H1 (cell line): ENCODE measurements around the gene NIFK. TPM values are rescaled to one million over a fixed set of nuclear protein-coding genes. Genes with fewer than 3 reads are reported as not detected.

Experiments
- BCL11A ChIP-seq, 2 experiments: IDR thresholded peaks; one replicate each; pipeline ENCODE4 v1.6.1; 2011; ENCODE audit warnings: low read depth in 2 of 2, low read length in 2 of 2, mild to moderate bottlenecking in 2 of 2
- CHD2 ChIP-seq: IDR thresholded peaks from 2 replicates; pipeline ENCODE4 v1.6.1; 2012; ENCODE audit warnings: low read length, improper control_type of control experiment
- CREB1 ChIP-seq: IDR thresholded peaks from 2 replicates; pipeline ENCODE4 v1.6.1; 2012; ENCODE audit warnings: inconsistent platforms
- KDM4A ChIP-seq: IDR thresholded peaks from one replicate; pipeline ENCODE4 v1.7.1; 2012; ENCODE audit warnings: low read depth, mild to moderate bottlenecking, moderate library complexity, low read length, inconsistent platforms; ENCODE audit not compliant: severe bottlenecking
- SIX5 ChIP-seq: IDR thresholded peaks from 2 replicates; pipeline ENCODE4 v1.6.1; 2011; ENCODE audit warnings: mild to moderate bottlenecking, low read depth, low read length
- polyA plus RNA-seq, 7 experiments: library from polyadenylated mRNA; depleted of rRNA in 3 of 7; stranded (reverse) in 5 of 7; unstranded in 2 of 7; fragments of >200 nt in 5 of 7; fragments of 200-250 nt in 2 of 7; gene quantifications; 1 replicate in 5 of 7; 2 replicates in 1 of 7; 4 replicates in 1 of 7; pipeline versions ENCODE4 v1.2.1 to v1.2.3, GENCODE V29; 2011 to 2013; ENCODE audit warnings: missing spikeins in 2 of 7, mixed read lengths in 2 of 7
- total RNA-seq: library from RNA; stranded (reverse); fragmentation: NEBNext Ultra II Directional; extraction: Animal tissue kit (Norgen Biotek cat#: 25700); gene quantifications from 2 replicates; pipeline ENCODE4 v1.2.1, GENCODE V29; 2021
- TF ChIP-seq, protein P1 (sequence below): fragments of 300-600 bp; sonication (generic); IDR thresholded peaks from 2 replicates; pipeline ENCODE4 v1.7.1; 2012; ENCODE audit warnings: low read length, moderate library complexity, mild to moderate bottlenecking, inconsistent platforms; ENCODE audit not compliant: insufficient replicate concordance

NIFK gene
- total and polyA plus RNA-seq, 2 of the 8 experiments (the other 6 are each of a cell fraction or from before 2014, with no cell fraction given) = 24.4 to 117 TPM

- TF ChIP-seq, protein P1, sequence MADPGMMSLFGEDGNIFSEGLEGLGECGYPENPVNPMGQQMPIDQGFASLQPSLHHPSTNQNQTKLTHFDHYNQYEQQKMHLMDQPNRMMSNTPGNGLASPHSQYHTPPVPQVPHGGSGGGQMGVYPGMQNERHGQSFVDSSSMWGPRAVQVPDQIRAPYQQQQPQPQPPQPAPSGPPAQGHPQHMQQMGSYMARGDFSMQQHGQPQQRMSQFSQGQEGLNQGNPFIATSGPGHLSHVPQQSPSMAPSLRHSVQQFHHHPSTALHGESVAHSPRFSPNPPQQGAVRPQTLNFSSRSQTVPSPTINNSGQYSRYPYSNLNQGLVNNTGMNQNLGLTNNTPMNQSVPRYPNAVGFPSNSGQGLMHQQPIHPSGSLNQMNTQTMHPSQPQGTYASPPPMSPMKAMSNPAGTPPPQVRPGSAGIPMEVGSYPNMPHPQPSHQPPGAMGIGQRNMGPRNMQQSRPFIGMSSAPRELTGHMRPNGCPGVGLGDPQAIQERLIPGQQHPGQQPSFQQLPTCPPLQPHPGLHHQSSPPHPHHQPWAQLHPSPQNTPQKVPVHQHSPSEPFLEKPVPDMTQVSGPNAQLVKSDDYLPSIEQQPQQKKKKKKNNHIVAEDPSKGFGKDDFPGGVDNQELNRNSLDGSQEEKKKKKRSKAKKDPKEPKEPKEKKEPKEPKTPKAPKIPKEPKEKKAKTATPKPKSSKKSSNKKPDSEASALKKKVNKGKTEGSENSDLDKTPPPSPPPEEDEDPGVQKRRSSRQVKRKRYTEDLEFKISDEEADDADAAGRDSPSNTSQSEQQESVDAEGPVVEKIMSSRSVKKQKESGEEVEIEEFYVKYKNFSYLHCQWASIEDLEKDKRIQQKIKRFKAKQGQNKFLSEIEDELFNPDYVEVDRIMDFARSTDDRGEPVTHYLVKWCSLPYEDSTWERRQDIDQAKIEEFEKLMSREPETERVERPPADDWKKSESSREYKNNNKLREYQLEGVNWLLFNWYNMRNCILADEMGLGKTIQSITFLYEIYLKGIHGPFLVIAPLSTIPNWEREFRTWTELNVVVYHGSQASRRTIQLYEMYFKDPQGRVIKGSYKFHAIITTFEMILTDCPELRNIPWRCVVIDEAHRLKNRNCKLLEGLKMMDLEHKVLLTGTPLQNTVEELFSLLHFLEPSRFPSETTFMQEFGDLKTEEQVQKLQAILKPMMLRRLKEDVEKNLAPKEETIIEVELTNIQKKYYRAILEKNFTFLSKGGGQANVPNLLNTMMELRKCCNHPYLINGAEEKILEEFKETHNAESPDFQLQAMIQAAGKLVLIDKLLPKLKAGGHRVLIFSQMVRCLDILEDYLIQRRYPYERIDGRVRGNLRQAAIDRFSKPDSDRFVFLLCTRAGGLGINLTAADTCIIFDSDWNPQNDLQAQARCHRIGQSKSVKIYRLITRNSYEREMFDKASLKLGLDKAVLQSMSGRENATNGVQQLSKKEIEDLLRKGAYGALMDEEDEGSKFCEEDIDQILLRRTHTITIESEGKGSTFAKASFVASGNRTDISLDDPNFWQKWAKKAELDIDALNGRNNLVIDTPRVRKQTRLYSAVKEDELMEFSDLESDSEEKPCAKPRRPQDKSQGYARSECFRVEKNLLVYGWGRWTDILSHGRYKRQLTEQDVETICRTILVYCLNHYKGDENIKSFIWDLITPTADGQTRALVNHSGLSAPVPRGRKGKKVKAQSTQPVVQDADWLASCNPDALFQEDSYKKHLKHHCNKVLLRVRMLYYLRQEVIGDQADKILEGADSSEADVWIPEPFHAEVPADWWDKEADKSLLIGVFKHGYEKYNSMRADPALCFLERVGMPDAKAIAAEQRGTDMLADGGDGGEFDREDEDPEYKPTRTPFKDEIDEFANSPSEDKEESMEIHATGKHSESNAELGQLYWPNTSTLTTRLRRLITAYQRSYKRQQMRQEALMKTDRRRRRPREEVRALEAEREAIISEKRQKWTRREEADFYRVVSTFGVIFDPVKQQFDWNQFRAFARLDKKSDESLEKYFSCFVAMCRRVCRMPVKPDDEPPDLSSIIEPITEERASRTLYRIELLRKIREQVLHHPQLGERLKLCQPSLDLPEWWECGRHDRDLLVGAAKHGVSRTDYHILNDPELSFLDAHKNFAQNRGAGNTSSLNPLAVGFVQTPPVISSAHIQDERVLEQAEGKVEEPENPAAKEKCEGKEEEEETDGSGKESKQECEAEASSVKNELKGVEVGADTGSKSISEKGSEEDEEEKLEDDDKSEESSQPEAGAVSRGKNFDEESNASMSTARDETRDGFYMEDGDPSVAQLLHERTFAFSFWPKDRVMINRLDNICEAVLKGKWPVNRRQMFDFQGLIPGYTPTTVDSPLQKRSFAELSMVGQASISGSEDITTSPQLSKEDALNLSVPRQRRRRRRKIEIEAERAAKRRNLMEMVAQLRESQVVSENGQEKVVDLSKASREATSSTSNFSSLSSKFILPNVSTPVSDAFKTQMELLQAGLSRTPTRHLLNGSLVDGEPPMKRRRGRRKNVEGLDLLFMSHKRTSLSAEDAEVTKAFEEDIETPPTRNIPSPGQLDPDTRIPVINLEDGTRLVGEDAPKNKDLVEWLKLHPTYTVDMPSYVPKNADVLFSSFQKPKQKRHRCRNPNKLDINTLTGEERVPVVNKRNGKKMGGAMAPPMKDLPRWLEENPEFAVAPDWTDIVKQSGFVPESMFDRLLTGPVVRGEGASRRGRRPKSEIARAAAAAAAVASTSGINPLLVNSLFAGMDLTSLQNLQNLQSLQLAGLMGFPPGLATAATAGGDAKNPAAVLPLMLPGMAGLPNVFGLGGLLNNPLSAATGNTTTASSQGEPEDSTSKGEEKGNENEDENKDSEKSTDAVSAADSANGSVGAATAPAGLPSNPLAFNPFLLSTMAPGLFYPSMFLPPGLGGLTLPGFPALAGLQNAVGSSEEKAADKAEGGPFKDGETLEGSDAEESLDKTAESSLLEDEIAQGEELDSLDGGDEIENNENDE = no peak
- TF ChIP-seq CREB1 = no peak
- TF ChIP-seq CHD2 = no peak
- TF ChIP-seq KDM4A = no peak
- no peak for TF ChIP-seq SIX5
- TF ChIP-seq BCL11A (IDR thresholded peaks at IDR 0.05; ENCODE audit: low read depth in 2 of 2, low read length in 2 of 2) = no peak
- TF ChIP-seq, all 59 proteins: peak for 0
Observed at GRCh38 chr2:121705390-121705789, 31.3 kb downstream of the NIFK start (continued).
